Liver (tissue), 9 donors: ENCODE results near the gene CHRNB1. TPM values are rescaled to one million over a fixed set of nuclear protein-coding genes. Genes with fewer than 3 reads are reported as not detected.

Source experiments
- DNase-seq: peaks from one replicate; pipeline ENCODE4 v3.0.0-alpha.2; 2017; ENCODE audit warnings: low spot score
- H3K27ac ChIP-seq, 2 donors: one replicate each; pipeline ENCODE4 v1.7.0; 2013; ENCODE audit warnings: inconsistent platforms in 2 of 2, low read length in 2 of 2, control low read depth in 1 of 2, low read depth in 1 of 2, mild to moderate bottlenecking in 1 of 2
- H3K27me3 ChIP-seq, 4 donors: one replicate each; pipeline versions ENCODE4 v1.6.1 to v1.7.0; 2013; ENCODE audit warnings: low read length in 3 of 4, inconsistent platforms in 1 of 4, mild to moderate bottlenecking in 1 of 4, moderate library complexity in 1 of 4; ENCODE audit not compliant: control insufficient read depth in 4 of 4, insufficient read depth in 4 of 4
- H3K36me3 ChIP-seq, 4 donors: one replicate each; pipeline versions ENCODE4 v1.6.1 to v1.7.0; 2013; ENCODE audit warnings: low read length in 3 of 4, mild to moderate bottlenecking in 3 of 4, low read depth in 1 of 4, moderate library complexity in 1 of 4; ENCODE audit not compliant: control insufficient read depth in 4 of 4, insufficient read depth in 3 of 4
- H3K4me1 ChIP-seq, 4 donors: one replicate each; pipeline versions ENCODE4 v1.6.1 to v1.7.0; 2013; ENCODE audit warnings: low read length in 3 of 4, mild to moderate bottlenecking in 3 of 4, moderate library complexity in 1 of 4; ENCODE audit not compliant: control insufficient read depth in 4 of 4, insufficient read depth in 4 of 4
- H3K4me3 ChIP-seq, 3 donors: one replicate each; pipeline versions ENCODE4 v1.6.1 to v1.7.0; 2013; ENCODE audit warnings: low read length in 3 of 3, control low read depth in 1 of 3, low read depth in 1 of 3, mild to moderate bottlenecking in 1 of 3
- H3K9ac ChIP-seq, 2 donors: one replicate each; pipeline ENCODE4 v1.7.0; 2013; ENCODE audit warnings: low read length in 2 of 2, mild to moderate bottlenecking in 2 of 2, moderate library complexity in 2 of 2, control low read depth in 1 of 2, low read depth in 1 of 2
- H3K9me3 ChIP-seq, 4 donors: one replicate each; pipeline versions ENCODE4 v1.6.1 to v1.7.0; 2013; ENCODE audit warnings: low read length in 3 of 4; ENCODE audit not compliant: control insufficient read depth in 4 of 4
- EGR1 ChIP-seq, 2 donors: IDR thresholded peaks; 2 replicates each; pipeline ENCODE4 v1.6.1; 2016 to 2018; ENCODE audit warnings: antibody characterized with exemption in 2 of 2, low read depth in 2 of 2
- FOXA1 ChIP-seq: IDR thresholded peaks from 2 replicates; pipeline ENCODE4 v1.6.1; 2016; ENCODE audit warnings: antibody characterized with exemption
- FOXA2 ChIP-seq: IDR thresholded peaks from 2 replicates; pipeline ENCODE4 v1.6.1; 2016; ENCODE audit warnings: antibody characterized with exemption
- GABPA ChIP-seq, 2 donors: IDR thresholded peaks in 1 of 2; conservative IDR thresholded peaks in 1 of 2; 2 replicates each; pipeline ENCODE4 v1.6.1; 2016; ENCODE audit warnings: antibody characterized with exemption in 2 of 2, mild to moderate bottlenecking in 1 of 2, moderate library complexity in 1 of 2
- HNF4A ChIP-seq, 2 donors: conservative IDR thresholded peaks; 2 replicates each; pipeline ENCODE4 v1.6.1; 2016; ENCODE audit warnings: antibody characterized with exemption in 2 of 2, mild to moderate bottlenecking in 2 of 2
- HNF4G ChIP-seq: IDR thresholded peaks from 2 replicates; pipeline ENCODE4 v1.6.1; 2016; ENCODE audit warnings: antibody characterized with exemption
- JUND ChIP-seq, 2 donors: IDR thresholded peaks; 2 replicates each; pipeline ENCODE4 v1.6.1; 2016; ENCODE audit warnings: antibody characterized with exemption in 2 of 2
- NR2F2 ChIP-seq: IDR thresholded peaks from 2 replicates; pipeline ENCODE4 v1.6.1; 2016; ENCODE audit warnings: antibody characterized with exemption
- RAD21 ChIP-seq, 2 donors: IDR thresholded peaks; 2 replicates each; pipeline ENCODE4 v1.6.1; 2016; ENCODE audit warnings: antibody characterized with exemption in 2 of 2, mild to moderate bottlenecking in 2 of 2
- RXRA ChIP-seq, 2 donors: IDR thresholded peaks; 2 replicates each; pipeline ENCODE4 v1.6.1; 2017 to 2018; ENCODE audit warnings: antibody characterized with exemption in 2 of 2, mild to moderate bottlenecking in 1 of 2
- SP1 ChIP-seq: IDR thresholded peaks from 2 replicates; pipeline ENCODE4 v1.6.1; 2018; ENCODE audit warnings: antibody characterized with exemption, mild to moderate bottlenecking
- TAF1 ChIP-seq: conservative IDR thresholded peaks from 2 replicates; pipeline ENCODE4 v1.6.1; 2016; ENCODE audit warnings: antibody characterized with exemption, mild to moderate bottlenecking
- YY1 ChIP-seq: IDR thresholded peaks from 2 replicates; pipeline ENCODE4 v1.6.1; 2016; ENCODE audit warnings: antibody characterized with exemption, mild to moderate bottlenecking
- WGBS: extraction: QIAGEN DNeasy Blood & Tissue Kit; methylation state at CpG from one replicate; pipeline ENCODE4 v1.1.7; 2013; 5-methylcytosine and 5-hydroxymethylcytosine counted together
- polyA plus RNA-seq, 2 donors: library from polyadenylated mRNA; stranded (reverse) in 1 of 2; unstranded in 1 of 2; fragments of 200-250 nt in 1 of 2; fragments of >200 nt in 1 of 2; fragmentation: Nextera tagmentation in 1 of 2; extraction: Ambion mirVana in 1 of 2; gene quantifications; one replicate each; pipeline versions ENCODE4 v1.2.1 to v1.2.3, GENCODE V29; 2013 to 2015
- total RNA-seq, 2 donors: library from RNA; depleted of rRNA; stranded (reverse); fragments of >200 nt; gene quantifications; one replicate each; pipeline ENCODE4 v1.2.3, GENCODE V29; 2014
- TF ChIP-seq, protein P1 (sequence below): IDR thresholded peaks from 2 replicates; pipeline ENCODE4 v1.6.1; 2016; ENCODE audit warnings: antibody characterized with exemption
- TF ChIP-seq, protein P2 (sequence below): IDR thresholded peaks from 2 replicates; pipeline ENCODE4 v1.6.1; 2016; ENCODE audit warnings: antibody characterized with exemption
- TF ChIP-seq, protein P3 (sequence below): fragments of 150-350 bp; IDR thresholded peaks from 2 replicates; pipeline ENCODE4 v1.5.1; 2017; ENCODE audit warnings: improper control_type of control experiment, low read depth, low read length; ENCODE audit not compliant: missing input control
- TF ChIP-seq, protein P4 (sequence below): IDR thresholded peaks from 2 replicates; pipeline ENCODE4 v1.6.1; 2016; ENCODE audit warnings: antibody characterized with exemption
- TF ChIP-seq, protein P5 (sequence below): IDR thresholded peaks from 2 replicates; pipeline ENCODE4 v1.6.1; 2016; ENCODE audit warnings: antibody characterized with exemption, mild to moderate bottlenecking
- donor health status: healthy.
- donor health status: healthy.
- donor health status: healthy.
- donor health status: healthy.
- donor health status: healthy.

The CHRNB1 gene
- total and polyA plus RNA-seq, 4 donors = 4.2 to 11.5 (median 7.2) TPM

DNA sequence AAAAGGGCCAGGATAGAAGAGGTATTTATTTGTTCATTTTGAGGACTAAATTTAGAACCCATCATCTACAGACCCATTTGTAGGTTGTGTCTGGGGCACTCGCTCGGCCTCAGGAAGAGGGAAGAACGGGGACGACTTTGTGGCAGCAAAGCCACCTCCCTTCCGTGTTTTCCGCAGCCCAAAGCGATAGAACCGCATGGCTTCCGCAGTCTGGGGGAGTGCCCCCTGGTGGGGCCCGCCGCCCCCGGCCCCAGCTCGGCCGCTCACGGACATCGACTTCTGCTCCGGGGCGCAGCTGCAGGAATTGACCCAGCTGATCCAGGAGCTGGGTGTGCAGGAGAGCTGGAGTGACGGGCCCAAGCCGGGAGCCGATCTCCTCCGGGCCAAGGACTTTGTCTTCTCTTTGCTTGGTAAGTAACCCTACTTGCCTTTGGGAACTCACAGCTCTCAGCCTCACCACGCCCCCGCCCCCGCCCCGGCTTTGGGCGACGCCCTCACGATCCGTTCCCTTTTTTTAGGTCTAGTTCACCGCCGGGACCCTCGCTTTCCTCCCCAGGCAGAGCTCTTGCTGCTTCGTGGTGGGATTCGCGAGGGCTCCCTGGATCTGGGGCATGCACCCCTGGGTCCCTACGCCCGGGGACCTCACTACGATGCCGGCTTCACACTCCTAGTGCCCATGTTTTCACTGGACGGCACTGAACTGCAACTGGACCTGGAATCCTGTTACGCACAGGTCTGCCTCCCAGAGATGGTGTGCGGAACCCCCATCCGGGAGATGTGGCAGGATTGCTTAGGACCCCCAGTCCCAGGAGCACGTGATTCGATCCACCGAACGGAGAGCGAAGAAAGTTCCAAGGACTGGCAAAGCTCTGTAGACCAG is 8.9 kb upstream of the CHRNB1 start:
- TF ChIP-seq NR2F2 (no peak), EGR1 (IDR thresholded peaks at IDR 0.05; ENCODE audit: low read depth in 2 of 2) (no peak), RXRA (IDR thresholded peaks at IDR 0.05) (no peak), YY1 (no peak), TAF1 (no peak), RAD21 (IDR thresholded peaks at IDR 0.05) (no peak), HNF4A (conservative IDR thresholded peaks at IDR 0.05) (no peak), HNF4G (no peak), SP1 (no peak)
- TF ChIP-seq, protein P1, sequence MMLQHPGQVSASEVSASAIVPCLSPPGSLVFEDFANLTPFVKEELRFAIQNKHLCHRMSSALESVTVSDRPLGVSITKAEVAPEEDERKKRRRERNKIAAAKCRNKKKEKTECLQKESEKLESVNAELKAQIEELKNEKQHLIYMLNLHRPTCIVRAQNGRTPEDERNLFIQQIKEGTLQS = no peak
- peak overlapping the region; percentile 4 to 51 for H3K9ac ChIP-seq
- 15% methylated on average over 49 of the region's 49 CpGs for WGBS
- peak overlapping the region in 2 of 3 donors; percentile 52 to 83 for H3K4me3 ChIP-seq
- peak; percentile 57 for DNase-seq
- H3K27me3 ChIP-seq = peaks cover 0 to 3% (median 0%) of the 10 kb centered on the region in 4 donors
- no peaks in the 10 kb centered on the region for H3K36me3 ChIP-seq
- no peaks in the 10 kb centered on the region for H3K9me3 ChIP-seq
- H3K4me1 ChIP-seq = peaks cover 20 to 45% (median 35%) of the 10 kb centered on the region in 4 donors
- peak overlapping the region; percentile 53 to 69 for H3K27ac ChIP-seq

DNA sequence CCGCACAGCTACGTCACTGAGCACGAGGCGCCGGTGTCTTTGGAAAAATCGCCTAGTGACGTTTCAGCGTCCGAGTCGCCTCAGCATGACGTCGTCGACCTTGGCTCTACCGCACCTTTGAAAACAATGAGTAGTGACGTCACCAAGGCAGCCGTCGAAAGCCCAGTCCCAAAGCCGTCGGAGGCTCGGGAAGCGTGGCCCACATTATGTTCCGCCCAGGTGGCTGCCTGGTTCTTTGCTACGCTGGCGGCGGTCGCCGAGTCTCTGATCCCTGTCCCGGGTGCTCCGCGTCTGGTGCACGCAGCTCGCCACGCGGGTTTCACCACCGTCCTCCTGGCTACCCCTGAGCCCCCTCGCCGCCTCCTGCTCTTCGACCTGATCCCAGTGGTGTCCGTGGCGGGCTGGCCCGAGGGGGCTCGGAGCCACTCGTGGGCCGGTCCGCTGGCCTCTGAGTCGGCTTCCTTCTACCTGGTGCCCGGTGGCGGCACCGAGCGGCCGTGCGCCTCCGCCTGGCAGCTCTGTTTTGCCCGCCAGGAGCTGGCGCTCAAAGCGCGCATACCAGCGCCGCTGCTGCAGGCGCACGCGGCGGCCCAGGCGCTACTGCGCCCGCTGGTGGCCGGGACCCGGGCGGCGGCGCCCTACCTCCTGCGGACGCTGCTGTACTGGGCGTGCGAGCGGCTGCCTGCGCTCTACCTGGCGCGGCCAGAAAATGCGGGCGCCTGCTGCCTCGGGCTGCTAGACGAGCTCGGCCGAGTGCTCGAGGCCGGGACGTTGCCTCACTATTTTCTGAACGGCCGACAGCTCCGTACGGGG is 8.1 kb upstream of the CHRNB1 start:
- TF ChIP-seq EGR1 (IDR thresholded peaks at IDR 0.05; ENCODE audit: low read depth in 2 of 2) = no peak
- TF ChIP-seq, protein P2, sequence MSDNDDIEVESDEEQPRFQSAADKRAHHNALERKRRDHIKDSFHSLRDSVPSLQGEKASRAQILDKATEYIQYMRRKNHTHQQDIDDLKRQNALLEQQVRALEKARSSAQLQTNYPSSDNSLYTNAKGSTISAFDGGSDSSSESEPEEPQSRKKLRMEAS = no peak
- TF ChIP-seq YY1 = peak; percentile 18
- TF ChIP-seq GABPA (IDR thresholded peaks at IDR 0.05 in 1 of 2, conservative IDR thresholded peaks at IDR 0.05 in 1 of 2) = no peak
- TF ChIP-seq, protein P3, sequence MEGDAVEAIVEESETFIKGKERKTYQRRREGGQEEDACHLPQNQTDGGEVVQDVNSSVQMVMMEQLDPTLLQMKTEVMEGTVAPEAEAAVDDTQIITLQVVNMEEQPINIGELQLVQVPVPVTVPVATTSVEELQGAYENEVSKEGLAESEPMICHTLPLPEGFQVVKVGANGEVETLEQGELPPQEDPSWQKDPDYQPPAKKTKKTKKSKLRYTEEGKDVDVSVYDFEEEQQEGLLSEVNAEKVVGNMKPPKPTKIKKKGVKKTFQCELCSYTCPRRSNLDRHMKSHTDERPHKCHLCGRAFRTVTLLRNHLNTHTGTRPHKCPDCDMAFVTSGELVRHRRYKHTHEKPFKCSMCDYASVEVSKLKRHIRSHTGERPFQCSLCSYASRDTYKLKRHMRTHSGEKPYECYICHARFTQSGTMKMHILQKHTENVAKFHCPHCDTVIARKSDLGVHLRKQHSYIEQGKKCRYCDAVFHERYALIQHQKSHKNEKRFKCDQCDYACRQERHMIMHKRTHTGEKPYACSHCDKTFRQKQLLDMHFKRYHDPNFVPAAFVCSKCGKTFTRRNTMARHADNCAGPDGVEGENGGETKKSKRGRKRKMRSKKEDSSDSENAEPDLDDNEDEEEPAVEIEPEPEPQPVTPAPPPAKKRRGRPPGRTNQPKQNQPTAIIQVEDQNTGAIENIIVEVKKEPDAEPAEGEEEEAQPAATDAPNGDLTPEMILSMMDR = peak; percentile 79
- TF ChIP-seq HNF4A (conservative IDR thresholded peaks at IDR 0.05) = no peak
- TF ChIP-seq, protein P1 = no peak
- peak; percentile 51 for TF ChIP-seq TAF1
- TF ChIP-seq RAD21 (IDR thresholded peaks at IDR 0.05) = peak; percentile 70 to 73
- TF ChIP-seq RXRA (IDR thresholded peaks at IDR 0.05) = no peak
- TF ChIP-seq, protein P4, sequence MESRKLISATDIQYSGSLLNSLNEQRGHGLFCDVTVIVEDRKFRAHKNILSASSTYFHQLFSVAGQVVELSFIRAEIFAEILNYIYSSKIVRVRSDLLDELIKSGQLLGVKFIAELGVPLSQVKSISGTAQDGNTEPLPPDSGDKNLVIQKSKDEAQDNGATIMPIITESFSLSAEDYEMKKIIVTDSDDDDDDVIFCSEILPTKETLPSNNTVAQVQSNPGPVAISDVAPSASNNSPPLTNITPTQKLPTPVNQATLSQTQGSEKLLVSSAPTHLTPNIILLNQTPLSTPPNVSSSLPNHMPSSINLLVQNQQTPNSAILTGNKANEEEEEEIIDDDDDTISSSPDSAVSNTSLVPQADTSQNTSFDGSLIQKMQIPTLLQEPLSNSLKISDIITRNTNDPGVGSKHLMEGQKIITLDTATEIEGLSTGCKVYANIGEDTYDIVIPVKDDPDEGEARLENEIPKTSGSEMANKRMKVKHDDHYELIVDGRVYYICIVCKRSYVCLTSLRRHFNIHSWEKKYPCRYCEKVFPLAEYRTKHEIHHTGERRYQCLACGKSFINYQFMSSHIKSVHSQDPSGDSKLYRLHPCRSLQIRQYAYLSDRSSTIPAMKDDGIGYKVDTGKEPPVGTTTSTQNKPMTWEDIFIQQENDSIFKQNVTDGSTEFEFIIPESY = no peak
- TF ChIP-seq FOXA1 = no peak
- no peak for TF ChIP-seq FOXA2
- TF ChIP-seq HNF4G = no peak
- no peak for TF ChIP-seq JUND (IDR thresholded peaks at IDR 0.05)
- peak; percentile 31 for TF ChIP-seq SP1
- TF ChIP-seq, protein P5, sequence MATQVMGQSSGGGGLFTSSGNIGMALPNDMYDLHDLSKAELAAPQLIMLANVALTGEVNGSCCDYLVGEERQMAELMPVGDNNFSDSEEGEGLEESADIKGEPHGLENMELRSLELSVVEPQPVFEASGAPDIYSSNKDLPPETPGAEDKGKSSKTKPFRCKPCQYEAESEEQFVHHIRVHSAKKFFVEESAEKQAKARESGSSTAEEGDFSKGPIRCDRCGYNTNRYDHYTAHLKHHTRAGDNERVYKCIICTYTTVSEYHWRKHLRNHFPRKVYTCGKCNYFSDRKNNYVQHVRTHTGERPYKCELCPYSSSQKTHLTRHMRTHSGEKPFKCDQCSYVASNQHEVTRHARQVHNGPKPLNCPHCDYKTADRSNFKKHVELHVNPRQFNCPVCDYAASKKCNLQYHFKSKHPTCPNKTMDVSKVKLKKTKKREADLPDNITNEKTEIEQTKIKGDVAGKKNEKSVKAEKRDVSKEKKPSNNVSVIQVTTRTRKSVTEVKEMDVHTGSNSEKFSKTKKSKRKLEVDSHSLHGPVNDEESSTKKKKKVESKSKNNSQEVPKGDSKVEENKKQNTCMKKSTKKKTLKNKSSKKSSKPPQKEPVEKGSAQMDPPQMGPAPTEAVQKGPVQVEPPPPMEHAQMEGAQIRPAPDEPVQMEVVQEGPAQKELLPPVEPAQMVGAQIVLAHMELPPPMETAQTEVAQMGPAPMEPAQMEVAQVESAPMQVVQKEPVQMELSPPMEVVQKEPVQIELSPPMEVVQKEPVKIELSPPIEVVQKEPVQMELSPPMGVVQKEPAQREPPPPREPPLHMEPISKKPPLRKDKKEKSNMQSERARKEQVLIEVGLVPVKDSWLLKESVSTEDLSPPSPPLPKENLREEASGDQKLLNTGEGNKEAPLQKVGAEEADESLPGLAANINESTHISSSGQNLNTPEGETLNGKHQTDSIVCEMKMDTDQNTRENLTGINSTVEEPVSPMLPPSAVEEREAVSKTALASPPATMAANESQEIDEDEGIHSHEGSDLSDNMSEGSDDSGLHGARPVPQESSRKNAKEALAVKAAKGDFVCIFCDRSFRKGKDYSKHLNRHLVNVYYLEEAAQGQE = peak; percentile 29
- TF ChIP-seq NR2F2 = no peak
- H3K4me1 ChIP-seq = peaks cover 20 to 48% (median 39%) of the 10 kb centered on the region in 4 donors
- H3K9ac ChIP-seq = no peak overlapping the region
- peak overlapping the region in 2 of 3 donors; percentile 52 to 83 for H3K4me3 ChIP-seq
- no peaks in the 10 kb centered on the region for H3K36me3 ChIP-seq
- H3K27ac ChIP-seq = peak overlapping the region; percentile 52 to 69
- DNase-seq = peak; percentile 77
- H3K27me3 ChIP-seq = peaks cover 0 to 3% (median 0%) of the 10 kb centered on the region in 4 donors
- 7% methylated on average over 92 of the region's 92 CpGs for WGBS
- no peaks in the 10 kb centered on the region for H3K9me3 ChIP-seq
